HTERT RPE-1 (cell line): ENCODE results near the gene ANKRD29.

Experiments used
- in situ Hi-C: fragments of 300-500 bp; cut with MboI; formaldehyde crosslinking; loops from 4 replicates; pipeline ENCODE4 v1.14.3; 2020; ENCODE audit warnings: low sequenced_read_pairs

The ANKRD29 gene

DNA sequence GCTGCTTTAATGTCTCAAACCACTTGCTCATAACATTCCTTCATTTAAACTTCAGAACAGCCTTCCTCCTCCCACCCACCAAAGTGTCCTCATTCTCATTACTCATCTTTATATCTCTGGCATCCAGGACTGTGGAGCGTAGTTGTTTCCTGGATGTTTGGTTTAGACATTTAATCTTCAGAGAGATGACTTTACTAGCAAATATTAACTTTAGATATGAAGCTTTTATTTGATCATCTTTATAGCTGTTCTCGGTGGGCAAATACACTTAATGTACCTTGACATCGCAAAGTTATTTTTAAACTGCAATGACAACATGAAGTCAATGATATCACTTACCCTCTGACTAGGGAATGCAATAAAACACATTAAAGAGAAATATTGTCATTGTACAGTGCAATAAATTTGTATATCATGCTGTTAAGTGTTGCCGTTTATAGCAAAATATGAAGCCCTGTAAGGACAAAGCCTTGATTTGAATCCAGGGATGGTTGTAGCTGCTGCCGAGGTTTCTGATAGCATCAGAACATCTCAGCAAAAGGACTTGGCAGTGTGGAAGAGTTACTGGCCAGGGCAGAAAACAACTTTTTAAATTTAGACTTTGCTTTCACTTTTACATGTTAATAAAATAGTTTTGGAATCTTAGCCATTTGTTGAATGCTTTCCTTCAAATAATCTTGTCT, 21.9 kb upstream of the ANKRD29 start:
- in situ Hi-C loops: no loop called here

DNA sequence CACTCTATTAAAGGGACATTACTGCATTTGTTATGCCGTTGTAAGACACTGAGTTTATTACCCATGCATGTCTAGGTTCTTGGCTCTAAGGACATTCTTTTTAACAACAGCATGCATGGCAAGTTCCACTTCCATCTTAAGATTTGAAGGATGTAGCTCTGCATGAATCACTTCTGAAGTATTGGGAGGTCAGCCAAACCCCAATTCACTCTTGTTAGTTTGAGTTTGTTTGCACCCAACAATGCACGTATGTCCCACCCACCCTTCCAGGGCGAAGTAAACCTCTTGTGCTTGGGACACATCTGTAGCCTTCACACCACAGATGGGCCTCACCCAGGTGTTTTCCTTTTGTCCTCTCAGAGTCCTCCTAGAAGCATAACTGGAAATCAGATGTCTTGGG, 21.0 kb upstream of the ANKRD29 start:
- in situ Hi-C loops: no loop called here

DNA sequence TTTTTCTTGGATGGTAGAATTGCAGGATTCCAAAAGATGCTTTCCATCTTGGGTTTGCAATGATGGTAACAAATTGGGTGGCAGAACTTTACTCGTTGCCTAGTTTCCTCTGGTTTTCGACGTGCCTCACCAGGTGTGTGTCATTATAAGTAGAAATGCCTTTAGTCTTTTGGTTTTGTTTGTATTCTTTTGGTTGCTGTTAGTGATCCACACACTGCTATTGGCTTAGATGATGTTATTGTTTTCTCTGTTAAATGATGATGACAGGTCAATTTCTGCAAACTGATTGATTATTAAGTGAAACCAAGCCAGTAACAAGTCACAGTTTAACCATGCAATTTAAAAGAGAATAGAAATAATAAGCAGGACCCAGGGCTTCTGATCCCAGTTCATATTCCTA, 20.4 kb upstream of the ANKRD29 start:
- in situ Hi-C loops: no loop called here

DNA sequence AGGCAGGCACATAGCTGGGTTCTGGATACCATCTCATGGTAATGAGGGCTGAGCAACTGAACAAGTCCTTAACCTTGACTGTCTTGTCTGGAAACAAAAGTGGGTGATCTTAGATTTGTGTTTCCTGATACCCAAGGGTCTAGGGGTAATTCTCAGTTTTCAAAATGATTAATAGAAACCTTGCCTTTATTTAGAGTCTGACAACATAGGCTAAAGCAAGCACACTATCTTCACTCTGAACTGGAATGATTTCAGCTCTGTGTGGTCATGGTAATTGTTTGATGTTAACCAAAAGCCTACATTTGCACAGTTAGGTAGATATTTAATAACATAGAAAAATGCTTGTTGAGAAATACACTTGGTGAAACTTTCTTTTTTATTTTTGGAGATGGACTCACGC, 19.8 kb upstream of the ANKRD29 start:
- in situ Hi-C loops: no loop called here

DNA sequence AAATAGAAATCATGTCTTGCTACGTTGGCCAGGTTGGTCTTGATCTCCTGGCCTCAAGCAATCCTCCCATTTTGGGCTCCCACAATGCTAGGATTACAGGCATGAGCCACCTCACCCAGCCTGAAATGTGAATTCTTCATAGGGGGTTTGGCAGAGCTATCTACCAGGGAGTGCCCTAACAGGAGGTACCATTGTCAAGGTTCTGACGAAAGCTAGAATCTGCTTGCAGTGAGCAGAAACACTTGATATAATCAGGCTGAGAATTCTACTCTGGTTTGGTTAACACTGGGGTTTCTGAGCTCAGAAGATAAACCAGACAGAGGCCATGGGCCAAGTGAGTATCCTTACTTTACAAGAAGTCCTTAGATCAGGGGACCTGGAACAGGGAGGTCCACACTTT, 19.3 kb upstream of the ANKRD29 start:
- in situ Hi-C loops: no loop called here

DNA sequence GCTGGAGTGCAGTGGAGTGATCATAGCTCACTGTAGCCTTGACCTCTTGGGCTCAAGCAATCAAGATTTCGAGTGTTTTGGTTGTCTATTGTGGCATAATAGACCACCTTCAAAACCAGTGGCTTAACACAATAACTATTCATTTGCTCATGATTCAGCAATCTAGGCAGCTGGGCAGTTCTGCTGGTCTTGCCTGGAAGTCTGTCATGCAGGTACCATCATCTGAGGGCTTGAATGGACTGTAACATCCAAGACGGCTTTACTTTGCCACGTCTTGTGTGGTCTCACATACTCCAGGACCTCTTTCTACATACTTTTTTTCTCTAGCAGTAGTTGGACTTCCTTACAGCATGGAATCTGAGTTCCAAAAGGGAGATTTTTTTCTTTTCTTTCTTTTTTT, 13.2 kb upstream of the ANKRD29 start:
- in situ Hi-C loops: no loop called here

DNA sequence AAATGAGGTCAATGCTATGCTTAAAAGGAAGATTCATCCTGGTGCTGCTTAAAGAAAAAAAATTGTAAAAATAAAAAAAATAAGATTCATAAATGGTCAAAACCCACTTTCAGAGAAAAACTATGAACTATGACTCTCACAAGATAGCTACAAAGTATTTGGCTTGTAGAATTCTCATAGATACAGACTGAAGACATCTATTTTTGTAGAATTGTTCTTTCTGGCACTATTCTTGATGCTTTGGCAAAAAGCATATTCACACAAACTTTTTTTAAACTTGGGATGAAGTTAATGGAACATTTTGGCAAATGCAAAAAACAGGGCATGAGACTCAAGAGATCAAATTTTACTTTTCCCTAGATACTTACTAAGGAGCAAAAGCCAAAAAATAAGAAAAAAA, 12.5 kb upstream of the ANKRD29 start:
- in situ Hi-C loops: no loop called here

DNA sequence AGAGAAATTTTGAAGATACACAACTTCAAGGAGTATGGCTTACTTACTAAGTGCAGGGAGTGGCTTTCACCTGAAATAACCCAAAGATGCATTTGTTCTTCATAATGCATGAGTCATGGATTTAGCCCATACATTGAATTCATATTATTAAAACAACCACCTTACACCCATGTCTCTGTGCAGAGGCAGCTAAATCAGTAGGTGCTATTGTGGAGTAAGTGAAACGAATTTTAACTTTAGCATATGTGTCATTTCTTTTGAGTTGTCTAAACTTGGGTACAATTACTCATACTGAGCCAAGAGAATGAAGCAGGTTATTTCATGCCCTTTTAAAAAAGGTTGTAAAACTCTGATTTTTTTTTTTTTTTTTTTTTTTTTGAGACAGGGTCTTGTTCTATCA, 11.0 kb upstream of the ANKRD29 start:
- in situ Hi-C loops: no loop called here

DNA sequence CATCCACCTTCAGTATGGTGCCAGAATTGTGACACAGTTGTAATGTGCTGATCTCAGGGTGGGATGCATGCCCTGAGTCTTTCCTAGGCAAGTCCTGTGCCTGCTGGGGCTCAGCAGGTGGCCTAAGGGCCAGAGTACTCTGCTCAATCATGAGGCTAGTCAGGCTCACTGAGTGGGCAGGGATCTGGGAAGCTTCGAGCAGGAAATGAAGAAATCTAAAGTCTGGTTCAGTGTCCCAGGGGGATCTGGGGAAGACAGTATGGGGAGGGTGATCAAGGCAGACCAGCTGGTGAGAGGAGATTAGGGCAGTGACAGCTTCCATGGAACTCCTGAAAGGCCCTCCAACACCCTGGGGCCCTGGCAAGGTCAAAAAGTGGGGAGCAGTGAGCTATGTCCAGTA, 8.9 kb upstream of the ANKRD29 start:
- in situ Hi-C loops: no loop called here

DNA sequence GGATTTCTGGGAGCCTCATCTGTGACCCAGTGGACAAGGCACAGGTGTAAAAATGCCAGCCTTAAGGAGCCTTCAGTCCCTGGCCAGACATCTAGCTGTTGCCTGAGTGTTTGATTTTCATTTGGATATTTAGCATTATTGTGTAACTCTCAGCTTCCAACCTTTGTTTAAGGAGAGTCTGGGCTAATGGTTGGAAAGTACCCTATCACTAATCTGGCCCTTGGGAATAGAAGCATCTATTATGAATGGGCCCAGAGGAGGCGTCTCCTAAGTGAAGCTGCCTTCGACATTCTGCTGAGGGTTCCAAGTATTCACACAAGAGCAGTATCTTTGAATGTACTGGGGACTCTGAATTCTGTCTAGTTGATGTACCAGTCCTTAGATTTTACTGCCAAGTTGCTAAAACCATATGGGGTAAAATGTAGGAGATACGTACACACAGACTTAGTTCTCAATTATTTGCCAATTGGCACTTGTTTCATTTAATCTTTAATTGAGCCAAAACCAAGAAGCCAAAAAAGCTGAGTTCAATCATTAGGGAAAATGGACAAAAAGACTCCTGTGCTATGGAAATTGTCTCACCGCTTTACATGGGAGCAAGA, 7.2 kb upstream of the ANKRD29 start:
- in situ Hi-C loops: no loop called here

DNA sequence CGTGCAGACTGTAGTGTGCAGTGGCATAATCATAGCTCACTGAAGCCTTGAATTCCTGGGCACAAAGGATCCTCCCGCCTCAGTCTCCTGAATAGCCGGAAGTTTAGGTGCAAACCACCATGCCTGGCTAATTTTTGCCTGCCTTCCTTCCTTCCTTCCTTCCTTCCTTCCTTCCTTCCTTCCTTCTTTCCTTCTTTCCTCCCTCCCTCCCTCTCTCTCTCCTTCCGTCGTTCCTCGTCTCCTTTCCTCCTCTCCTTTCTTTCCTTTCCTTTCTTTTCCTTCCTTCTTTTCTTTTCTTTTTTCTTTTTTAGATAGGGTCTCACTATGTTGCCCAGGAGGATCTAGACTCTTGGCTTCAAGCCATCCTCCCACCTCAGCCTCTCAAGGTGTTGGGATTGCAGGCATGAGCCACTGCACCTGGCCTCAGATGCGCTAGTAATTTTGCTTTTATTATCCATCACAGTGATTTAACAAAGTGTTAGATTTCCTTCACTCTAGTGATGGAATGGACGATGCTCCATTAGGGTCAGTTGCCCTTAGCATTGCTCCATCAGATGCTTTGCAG, 6.6 kb upstream of the ANKRD29 start:
- in situ Hi-C loops: no loop called here

DNA sequence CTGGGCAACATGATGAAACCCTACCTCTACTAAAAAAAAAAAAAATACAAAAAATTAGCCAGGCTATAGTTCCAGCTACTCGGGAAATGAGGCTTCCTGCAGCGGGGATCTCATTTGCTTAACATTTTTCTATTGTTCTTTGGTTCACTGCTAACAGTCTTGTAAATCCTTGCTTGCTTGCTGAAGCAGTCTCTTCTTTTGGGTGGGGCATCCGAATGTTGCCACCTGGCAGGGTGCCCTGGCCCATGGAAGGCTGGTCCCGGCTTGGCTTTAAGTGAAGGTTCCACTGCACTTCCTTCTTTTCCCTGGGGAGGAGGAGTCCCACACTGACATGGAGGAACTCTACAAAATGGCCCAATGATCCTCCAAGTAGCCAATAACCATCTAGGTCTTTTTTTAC, 6.0 kb upstream of the ANKRD29 start:
- in situ Hi-C loops: no loop called here

DNA sequence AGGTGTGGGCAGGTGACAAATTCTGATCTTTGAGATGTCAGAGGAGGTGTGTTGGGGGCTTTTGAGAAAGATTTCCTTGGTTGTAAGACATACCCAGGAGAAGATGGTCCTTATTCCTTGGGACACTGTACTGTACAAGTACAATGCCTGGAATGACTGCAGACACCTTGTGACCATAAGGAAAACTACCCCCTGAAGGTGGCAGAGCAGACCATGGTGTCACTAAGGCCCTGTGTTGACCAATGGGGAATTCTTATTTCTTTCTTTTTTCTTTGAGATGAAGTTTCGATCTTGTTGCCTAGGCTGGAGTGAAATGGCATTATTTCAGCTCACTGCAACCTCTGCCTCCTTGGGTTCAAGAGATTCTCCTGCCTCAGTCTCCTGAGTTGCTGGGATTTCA, 4.4 kb upstream of the ANKRD29 start:
- in situ Hi-C loops: no loop called here

DNA sequence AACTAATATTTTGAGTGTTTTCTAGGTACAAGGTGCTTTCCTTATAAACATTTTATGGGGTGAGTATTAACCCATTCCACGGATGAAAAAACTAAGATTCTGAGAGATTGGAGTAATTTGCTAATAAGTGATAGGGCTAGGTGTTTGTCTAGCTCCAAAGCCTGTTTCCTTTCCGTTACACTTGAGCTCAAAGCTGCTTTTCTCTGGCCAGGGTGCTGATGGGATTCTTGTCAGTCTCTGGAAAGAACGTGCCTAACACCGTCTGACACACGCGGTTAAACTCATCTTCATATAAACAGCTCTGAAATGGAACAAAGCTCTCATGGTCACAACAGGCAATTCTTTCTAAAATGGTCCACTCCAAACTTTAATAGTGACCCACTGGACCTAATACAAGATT, 2.0 kb upstream of the ANKRD29 start:
- in situ Hi-C loops: no loop called here

DNA sequence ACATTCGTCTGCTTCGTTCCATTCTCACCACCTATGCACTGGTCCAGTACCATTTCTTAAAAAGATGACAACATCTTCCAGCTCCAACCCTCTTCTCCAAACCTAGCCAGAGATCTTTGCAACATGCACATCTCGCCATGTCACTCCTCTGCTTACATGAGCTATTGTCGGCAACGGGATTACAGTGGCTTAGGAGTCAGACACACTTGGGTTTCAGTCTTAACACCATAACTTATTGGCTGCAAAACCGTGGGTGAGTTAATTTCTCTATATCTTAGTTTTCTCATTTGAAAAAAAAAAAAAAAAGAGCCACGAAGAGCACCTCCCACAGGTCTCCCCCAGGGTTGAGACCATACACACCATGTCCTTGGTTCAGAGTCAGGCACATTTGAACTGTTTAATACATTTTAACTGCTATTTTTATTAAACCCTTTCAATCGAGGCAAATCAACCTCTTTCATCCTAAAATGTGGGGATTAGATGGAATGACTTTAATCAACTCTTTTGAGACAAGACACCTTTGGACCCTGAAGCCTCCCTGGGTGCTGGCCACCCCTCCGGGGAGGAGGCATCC, 889 bp downstream of the ANKRD29 start:
- in situ Hi-C loops: no loop called here

DNA sequence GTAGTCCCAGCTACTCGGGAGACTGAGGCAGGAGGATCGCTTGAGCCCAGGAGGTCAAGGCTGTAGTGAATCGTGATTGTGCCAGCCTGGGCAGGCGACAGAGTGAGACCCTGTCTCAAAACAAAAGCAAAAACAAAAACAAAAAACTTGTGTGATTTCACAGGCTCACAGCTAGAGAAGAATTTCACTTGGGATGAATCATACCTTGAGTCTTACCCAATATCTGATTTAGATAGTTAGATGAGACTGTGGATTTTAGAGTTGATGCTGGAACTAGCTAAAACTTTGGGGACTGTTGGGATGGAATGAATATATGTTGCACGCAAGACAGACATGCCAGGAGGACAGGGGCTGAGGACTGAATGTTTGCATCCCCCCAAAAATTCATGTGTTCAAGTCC, 4.4 kb downstream of the ANKRD29 start:
- in situ Hi-C loops: no loop called here

DNA sequence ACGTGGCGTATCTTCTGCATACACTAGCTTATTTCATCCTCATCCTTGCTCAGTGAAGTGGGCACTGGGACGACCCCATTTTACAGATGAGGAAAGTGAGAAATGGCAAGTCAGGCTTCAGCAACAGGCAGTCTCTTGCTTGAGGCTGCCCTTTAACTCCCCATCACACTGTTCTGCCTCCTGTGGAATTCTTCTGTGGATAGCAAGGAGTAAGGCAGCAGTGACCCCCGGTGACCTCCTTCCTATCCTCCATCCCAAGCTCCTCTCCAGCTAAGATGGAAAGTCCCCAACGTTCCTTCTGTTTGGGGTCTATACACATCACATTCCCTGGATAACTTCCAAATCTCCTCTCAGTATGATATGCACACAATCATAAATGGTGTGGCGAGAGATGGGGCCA, 10.5 kb downstream of the ANKRD29 start:
- in situ Hi-C loops: no loop called here

DNA sequence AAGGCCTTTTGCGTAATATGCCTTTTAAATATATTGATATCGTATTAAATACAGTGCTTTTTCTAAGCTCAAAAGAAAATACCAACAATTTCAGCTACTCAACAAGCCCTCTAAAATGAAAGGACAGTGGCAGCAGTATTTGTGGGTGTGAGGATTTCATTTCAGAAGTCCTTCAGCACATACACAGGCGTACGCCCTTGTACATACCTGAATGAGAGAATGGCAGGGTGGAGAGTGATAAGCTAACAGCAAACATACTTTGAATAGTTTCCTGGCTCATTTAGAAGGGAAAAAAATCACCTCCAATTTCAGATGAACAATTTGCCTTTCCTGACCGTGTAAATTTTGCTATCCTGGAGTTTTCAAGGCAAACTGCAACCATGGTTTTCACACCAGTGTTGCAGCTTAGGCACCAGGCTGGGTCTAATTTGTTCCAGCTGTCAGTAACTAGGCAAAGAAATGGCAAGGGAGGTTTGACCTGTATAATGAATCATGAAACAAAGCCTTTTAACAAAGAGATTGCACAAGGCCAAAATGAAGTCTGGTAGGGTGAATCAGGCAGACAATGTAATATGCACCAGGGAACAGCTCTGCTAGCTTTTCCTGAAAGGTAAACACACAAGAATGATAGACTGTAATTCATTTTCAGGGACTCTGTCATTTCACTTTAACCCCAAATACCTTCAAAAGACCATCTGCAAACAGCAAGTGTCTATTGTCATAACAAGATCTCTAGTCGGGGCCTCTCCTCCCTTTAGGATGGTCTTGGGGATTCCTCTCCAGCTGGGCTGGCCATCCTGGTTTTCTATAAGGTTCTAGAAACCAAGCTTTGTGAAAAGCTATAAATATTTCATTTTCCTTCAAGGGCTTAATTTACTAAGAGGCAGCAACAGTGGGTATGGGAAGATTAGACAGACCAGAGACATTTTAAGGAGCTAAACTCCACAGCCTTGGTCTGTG, 11.5 kb downstream of the ANKRD29 start:
- in situ Hi-C loops: no loop called here

DNA sequence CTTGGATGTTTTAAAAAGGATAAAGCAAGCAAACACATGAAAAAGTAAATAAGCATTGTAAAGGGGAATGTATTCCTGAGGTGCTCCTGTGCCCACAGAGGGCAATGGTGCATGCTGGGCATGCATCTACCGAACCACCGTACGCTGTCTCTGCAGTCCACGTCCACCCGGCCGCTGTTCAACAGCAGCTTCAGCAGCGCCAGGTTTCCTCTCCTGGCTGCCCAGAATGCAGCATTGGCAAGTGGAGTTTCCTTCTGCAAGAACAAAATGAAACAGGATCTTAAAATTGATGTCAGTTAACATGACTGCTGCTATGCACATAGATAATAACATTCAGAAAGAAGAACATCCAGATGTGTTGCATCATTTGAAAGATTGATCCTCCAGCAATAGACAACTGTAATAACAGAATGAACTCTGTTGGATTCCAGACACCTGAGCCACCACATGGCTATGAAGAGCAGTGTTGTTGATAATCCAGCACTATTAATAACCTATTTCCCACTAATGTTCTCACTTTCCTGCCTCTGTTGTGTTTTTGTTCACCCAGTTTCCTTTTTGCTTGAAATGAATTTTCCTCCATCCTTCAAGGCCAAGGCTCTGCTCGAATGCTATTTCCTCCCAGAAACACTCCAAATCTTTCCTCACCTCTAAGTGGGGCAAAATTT, 13.6 kb downstream of the ANKRD29 start:
- in situ Hi-C loops: no loop called here

DNA sequence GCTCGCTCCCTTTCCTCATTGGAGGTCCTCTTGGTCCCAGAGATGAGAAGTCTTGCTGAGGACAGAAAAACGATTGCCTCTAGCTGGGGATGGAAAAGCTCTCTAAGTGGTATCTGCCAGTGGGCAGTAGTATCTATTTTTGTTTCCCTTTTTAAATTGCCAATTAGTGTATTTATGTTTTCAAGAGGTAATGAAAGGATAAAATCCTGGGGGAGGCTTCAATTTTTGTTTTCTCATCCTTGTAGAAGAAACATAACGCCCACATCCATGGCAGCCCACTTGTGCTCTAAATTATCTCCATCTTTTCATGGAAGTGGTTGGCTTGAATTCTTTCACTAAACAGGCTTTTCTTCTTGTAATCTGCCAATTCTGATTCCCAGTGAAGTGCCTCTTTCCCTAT, 14.3 kb downstream of the ANKRD29 start:
- in situ Hi-C loops: no loop called here

DNA sequence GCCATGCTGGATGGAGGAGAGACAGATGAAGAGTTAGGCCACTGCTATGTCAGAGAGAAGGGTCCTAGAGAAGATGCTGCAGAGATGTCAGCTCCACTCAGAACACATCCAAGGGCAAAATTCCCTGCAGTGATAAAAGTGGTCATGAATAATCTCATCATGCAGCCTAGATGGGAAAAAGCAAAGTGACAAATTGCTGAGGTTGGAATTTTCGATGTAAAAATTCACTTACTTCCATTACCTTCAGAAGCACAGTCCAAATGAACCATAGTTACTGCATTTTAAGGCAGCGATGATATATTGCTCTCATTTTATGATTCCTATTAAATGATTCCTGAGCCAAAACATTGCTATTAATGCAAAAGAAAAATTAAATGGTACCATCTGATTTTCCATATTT, 16.4 kb downstream of the ANKRD29 start:
- in situ Hi-C loops: no loop called here
